T-helper 1 cell treated with Interleukin-12 subunit alpha and Interleukin-12 subunit beta and Interleukin-4 antibody, amounts not matched to agents 30 μg/mL and 1 μg/mL, for 36 hours (primary cell): ENCODE measurements around the gene CLCN4.

Experiments used
- H3K27ac Mint-ChIP-seq: one replicate; pipeline ENCODE4 v1.8.0; 2021; ENCODE audit warnings: mild to moderate bottlenecking, mixed read lengths
- H3K27me3 Mint-ChIP-seq: one replicate; pipeline ENCODE4 v1.8.0; 2021; ENCODE audit warnings: low read depth, mixed read lengths
- H3K36me3 Mint-ChIP-seq: one replicate; pipeline ENCODE4 v1.8.0; 2021; ENCODE audit warnings: low read depth, mixed read lengths
- H3K4me1 Mint-ChIP-seq: one replicate; pipeline ENCODE4 v1.8.0; 2021; ENCODE audit warnings: low read depth, mixed read lengths
- H3K4me3 Mint-ChIP-seq: one replicate; pipeline ENCODE4 v1.8.0; 2021; ENCODE audit warnings: mild to moderate bottlenecking, moderate library complexity, mixed read lengths
- H3K9me3 Mint-ChIP-seq: one replicate; pipeline ENCODE4 v1.8.0; 2021; ENCODE audit warnings: mixed read lengths

The CLCN4 gene

DNA sequence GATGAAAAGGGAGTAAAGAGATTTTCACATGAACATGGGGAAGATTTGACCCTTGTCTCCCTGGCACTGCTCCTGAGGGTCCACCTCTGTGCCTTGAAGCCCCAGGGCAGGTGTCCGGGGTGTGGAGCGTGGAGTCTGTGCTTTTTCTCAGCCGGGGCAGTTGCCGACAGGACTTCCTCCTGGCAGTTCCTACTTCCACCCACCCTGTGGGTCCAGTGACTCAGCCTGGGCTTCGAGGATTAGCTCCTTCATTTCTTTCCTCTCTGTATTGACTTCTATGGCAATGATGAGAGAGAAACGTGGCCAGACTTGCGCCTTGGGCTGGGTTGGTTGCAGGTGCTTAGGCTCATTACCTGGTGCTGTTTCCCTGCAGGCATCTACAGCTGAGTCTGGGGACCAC is 35.9 kb upstream of the CLCN4 start:
- H3K27me3 Mint-ChIP-seq: no peaks in the 10 kb centered on the region
- H3K4me1 Mint-ChIP-seq: peaks cover 4% of the 10 kb centered on the region
- peaks cover 18% of the 10 kb centered on the region for H3K36me3 Mint-ChIP-seq
- H3K9me3 Mint-ChIP-seq: no peaks in the 10 kb centered on the region
- no peak overlapping the region for H3K4me3 Mint-ChIP-seq
- no peak overlapping the region for H3K27ac Mint-ChIP-seq

DNA sequence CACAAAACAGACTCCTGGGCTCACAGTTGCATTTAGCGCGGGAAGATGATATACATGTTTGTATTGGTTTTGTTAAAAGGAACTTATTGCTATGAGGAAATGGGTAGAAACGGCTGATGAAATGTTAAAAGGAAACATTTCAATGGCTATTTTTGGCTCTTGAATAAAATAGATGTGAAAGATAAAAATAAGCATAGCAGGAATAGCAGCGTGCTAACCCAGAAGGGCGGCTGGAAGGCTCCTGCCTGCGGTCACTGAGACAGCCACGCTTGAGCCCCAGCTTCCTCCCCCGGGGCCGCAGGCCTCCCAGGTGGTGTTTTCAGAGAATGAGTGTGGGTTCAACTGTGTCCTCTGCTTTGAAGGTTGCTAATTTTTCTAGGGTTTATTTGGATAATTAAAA is 35.0 kb upstream of the CLCN4 start:
- peaks cover 4% of the 10 kb centered on the region for H3K4me1 Mint-ChIP-seq
- no peaks in the 10 kb centered on the region for H3K27me3 Mint-ChIP-seq
- H3K9me3 Mint-ChIP-seq: no peaks in the 10 kb centered on the region
- no peak overlapping the region for H3K27ac Mint-ChIP-seq
- peaks cover 18% of the 10 kb centered on the region for H3K36me3 Mint-ChIP-seq
- H3K4me3 Mint-ChIP-seq: no peak overlapping the region

DNA sequence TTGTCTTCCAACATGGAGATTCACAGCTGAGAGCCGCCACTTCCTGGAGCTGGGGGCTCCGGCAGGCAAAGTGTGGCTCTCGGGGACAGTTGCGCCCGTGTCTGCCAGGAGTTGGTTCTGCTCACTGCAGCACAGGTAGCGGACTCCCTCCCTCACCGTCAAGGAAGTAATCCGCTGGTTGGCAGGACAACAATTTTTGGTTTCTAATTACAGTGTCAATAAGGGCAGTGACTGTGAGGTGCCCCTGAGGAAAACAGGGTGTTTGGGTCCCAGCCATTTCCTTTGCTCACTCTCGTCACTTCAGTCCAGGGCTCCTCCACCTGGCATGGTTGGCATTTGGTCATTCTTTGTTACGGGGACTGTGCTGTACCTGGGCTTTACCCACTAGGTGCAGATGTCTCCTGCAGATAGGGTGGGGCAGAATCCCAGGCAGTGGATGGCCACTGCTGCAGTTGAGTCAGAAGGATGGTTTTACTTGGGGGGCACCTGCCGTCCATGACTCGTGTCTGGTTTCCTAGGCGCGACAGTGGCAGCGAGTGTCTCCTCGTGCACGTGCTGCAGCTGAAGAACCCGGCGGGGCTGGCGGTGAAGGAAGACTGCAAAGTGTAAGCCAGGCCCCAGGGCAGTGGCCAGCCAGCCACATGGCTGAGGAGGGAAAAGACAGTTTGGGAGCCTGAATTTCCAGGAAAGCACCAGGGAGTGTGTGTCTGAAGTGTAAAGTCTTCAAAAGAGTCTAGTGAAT is 32.1 kb upstream of the CLCN4 start:
- no peaks in the 10 kb centered on the region for H3K27me3 Mint-ChIP-seq
- H3K4me3 Mint-ChIP-seq: no peak overlapping the region
- H3K4me1 Mint-ChIP-seq: no peaks in the 10 kb centered on the region
- peaks cover 19% of the 10 kb centered on the region for H3K36me3 Mint-ChIP-seq
- H3K27ac Mint-ChIP-seq: no peak overlapping the region
- H3K9me3 Mint-ChIP-seq: no peaks in the 10 kb centered on the region

DNA sequence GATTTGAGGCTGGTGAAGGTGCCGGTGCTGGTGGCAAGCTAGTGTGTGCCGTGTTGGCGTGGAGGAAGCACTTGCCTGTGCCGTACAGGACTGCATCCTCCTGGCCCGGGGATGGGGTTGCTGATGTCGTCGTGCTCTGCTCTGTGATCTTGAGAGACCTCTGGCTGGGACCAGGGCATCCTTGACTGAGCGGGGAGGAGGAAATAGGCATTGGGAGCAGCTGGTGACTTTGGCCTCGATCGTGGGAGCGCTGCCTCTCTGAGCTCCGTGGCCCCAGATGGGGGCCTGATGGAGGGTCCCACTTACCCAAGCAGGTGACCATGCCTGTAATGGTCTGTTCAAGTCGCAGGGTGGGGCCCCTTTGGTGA is 31.5 kb upstream of the CLCN4 start:
- H3K36me3 Mint-ChIP-seq: peaks cover 18% of the 10 kb centered on the region
- H3K9me3 Mint-ChIP-seq: no peaks in the 10 kb centered on the region
- no peaks in the 10 kb centered on the region for H3K4me1 Mint-ChIP-seq
- H3K27me3 Mint-ChIP-seq: no peaks in the 10 kb centered on the region
- H3K27ac Mint-ChIP-seq: no peak overlapping the region
- H3K4me3 Mint-ChIP-seq: no peak overlapping the region

DNA sequence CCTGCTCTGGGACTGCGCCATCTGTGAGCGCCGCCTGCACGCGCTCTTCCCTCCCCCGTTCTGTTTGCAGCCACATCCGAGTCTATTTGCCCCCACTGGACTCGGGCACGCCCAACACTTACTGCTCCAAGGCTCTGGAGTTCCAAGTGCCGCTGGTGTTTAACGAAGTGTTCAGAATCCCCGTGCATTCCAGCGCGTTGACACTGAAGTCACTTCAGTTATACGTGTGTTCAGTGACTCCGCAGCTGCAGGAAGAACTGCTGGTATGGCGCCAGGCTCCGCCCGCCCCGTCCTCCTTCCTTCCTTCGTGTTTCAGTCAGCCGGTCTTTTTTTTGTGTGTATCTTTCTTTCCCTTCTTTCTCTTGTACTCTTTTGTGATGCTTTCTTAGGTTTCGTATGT is 30.7 kb upstream of the CLCN4 start:
- Mint-ChIP-seq H3K27me3 (no peaks in the 10 kb centered on the region), H3K27ac (no peak overlapping the region), H3K9me3 (no peaks in the 10 kb centered on the region), H3K4me3 (no peak overlapping the region), H3K36me3 (peaks cover 14% of the 10 kb centered on the region), H3K4me1 (no peaks in the 10 kb centered on the region)

DNA sequence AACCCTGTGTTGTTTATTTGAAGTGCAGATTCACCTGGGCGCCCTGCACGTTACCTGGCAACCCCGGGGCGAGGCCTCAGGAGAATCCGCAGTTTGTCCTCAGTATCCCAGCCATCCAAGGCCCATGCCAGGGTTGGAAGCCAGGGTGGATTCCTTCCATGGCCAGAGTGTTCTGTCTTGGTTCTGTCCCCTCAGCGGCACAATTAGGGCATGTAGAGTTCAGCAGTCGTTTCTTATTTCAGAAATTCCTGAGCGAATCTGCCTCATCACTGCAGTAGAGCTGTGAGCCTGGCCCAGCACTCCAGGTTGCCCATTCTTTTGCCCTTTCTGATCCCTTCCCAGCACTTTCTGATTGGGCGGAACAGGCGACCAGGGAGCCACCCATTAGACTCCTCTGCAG is 29.9 kb upstream of the CLCN4 start:
- Mint-ChIP-seq H3K27ac (no peak overlapping the region), H3K9me3 (no peaks in the 10 kb centered on the region), H3K4me1 (no peaks in the 10 kb centered on the region), H3K4me3 (no peak overlapping the region), H3K27me3 (no peaks in the 10 kb centered on the region), H3K36me3 (peaks cover 10% of the 10 kb centered on the region)

DNA sequence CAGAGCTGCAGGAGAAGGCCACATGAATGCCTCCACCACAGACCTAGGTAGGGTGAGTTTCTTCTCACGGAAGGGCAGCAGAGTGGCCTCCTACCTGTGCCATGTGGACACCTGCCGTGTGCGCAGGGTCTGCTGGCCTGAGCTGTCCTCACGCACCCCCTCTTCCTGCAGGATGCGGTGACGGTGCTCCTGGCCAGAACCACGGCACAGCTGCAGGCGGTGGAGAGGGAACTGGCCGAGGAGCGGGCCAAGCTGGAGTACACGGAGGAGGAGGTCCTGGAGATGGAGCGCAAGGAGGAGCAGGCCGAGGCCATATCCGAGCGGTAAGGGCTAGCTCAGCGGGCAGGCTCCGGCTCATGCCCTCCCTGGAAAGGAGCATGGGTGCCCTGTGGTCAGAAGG is 28.4 kb upstream of the CLCN4 start:
- no peak overlapping the region for H3K27ac Mint-ChIP-seq
- H3K27me3 Mint-ChIP-seq: no peaks in the 10 kb centered on the region
- peaks cover 10% of the 10 kb centered on the region for H3K36me3 Mint-ChIP-seq
- no peaks in the 10 kb centered on the region for H3K9me3 Mint-ChIP-seq
- no peaks in the 10 kb centered on the region for H3K4me1 Mint-ChIP-seq
- no peak overlapping the region for H3K4me3 Mint-ChIP-seq

DNA sequence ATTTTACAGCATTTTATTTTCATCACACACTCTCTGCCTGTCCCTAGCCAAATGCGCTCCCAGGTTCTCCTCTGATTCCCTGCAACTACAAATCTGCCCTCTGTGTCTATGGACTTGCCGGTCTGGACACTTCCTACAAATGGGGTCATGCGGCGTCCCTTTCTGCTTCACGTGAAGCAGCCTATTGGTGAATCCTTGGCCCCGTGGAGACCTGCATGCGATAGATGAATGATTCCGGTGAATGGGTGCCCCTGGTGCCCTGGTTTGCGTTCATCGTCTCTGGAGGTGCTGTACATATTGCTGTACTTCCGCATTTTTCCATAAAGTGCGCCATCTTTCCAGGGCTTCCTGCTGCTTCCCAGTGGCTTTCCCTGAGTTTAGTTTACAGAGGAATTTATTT is 27.5 kb upstream of the CLCN4 start:
- Mint-ChIP-seq H3K4me1 (no peaks in the 10 kb centered on the region), H3K27me3 (no peaks in the 10 kb centered on the region), H3K4me3 (no peak overlapping the region), H3K9me3 (no peaks in the 10 kb centered on the region), H3K27ac (no peak overlapping the region), H3K36me3 (peaks cover 16% of the 10 kb centered on the region)

DNA sequence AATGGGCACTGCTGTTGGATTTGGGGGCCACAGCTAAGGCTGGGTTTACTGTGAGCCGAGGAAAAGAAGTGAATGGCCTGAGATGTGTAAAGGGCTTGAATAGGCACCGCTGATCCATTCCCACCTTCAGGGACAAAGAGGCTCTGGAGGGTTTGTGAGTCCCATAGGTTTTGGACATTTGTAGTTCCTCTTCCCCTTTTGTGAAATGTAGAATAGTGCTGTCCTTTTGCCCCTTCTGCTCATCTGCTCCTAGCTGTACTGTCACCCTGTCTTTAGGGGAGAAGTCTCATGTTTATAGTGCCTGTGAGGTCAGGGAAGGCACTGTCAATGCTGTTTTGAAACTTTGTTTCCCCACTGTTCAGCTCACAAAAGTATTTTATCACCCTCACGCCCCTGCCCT is 26.4 kb upstream of the CLCN4 start:
- H3K9me3 Mint-ChIP-seq: no peaks in the 10 kb centered on the region
- H3K27me3 Mint-ChIP-seq: no peaks in the 10 kb centered on the region
- no peak overlapping the region for H3K27ac Mint-ChIP-seq
- H3K4me1 Mint-ChIP-seq: no peaks in the 10 kb centered on the region
- H3K4me3 Mint-ChIP-seq: no peak overlapping the region
- peaks cover 16% of the 10 kb centered on the region for H3K36me3 Mint-ChIP-seq

DNA sequence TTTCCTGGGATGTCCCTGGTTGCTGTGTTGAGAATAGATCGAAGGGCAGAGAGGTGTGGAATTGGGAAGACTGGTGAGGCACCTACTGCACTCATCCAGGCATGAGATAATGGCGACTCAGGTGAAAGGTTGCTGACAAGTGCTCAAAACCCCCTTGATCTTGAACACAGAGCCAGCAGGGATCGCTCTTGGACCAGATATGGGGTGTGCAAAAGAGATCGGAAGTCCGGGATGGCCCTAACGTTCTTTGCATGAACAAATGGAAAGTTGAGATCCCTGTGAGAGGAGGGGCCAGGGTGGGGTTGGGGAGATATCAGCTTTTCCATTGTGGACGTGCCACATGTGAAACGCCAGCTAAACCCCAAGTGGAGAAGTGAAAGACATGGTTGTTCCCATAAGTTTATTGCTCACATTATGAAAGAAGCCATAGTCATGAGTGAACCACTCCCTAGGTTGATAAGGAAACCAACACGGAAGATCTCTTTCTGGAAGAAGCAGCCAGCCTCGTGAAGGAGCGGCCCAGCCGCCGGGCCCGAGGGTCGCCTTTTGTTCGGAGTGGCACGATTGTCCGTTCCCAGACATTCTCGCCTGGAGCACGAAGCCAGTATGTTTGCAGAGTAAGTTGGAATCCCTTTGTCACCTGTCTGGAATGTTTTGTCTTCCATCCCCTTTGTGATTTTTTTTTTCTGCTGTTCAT is 22.6 kb upstream of the CLCN4 start:
- Mint-ChIP-seq H3K36me3 (peaks cover 12% of the 10 kb centered on the region), H3K4me3 (no peak overlapping the region), H3K9me3 (no peaks in the 10 kb centered on the region), H3K27ac (no peak overlapping the region), H3K27me3 (no peaks in the 10 kb centered on the region), H3K4me1 (no peaks in the 10 kb centered on the region)

DNA sequence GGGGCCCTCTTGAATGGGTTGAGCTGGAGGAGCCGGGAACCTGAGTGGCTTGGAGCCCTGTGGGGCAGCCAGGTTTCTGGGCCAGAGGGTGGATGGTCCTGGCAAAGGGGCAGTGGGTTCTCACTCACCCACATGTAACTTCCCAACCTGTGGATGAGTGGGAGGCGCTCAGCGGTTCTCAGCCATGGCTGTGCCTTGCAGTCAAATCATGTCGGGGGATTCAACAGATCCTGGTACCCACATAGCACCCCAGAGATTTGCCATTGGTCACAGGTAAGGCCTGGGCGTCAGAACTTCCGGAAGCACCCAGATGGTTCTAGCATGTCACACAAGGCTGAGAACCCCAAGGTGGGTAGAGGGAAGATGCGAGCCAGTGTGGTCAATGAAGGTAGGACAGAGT is 21.9 kb upstream of the CLCN4 start:
- Mint-ChIP-seq H3K27me3 (no peaks in the 10 kb centered on the region), H3K36me3 (peaks cover 11% of the 10 kb centered on the region), H3K9me3 (no peaks in the 10 kb centered on the region)

DNA sequence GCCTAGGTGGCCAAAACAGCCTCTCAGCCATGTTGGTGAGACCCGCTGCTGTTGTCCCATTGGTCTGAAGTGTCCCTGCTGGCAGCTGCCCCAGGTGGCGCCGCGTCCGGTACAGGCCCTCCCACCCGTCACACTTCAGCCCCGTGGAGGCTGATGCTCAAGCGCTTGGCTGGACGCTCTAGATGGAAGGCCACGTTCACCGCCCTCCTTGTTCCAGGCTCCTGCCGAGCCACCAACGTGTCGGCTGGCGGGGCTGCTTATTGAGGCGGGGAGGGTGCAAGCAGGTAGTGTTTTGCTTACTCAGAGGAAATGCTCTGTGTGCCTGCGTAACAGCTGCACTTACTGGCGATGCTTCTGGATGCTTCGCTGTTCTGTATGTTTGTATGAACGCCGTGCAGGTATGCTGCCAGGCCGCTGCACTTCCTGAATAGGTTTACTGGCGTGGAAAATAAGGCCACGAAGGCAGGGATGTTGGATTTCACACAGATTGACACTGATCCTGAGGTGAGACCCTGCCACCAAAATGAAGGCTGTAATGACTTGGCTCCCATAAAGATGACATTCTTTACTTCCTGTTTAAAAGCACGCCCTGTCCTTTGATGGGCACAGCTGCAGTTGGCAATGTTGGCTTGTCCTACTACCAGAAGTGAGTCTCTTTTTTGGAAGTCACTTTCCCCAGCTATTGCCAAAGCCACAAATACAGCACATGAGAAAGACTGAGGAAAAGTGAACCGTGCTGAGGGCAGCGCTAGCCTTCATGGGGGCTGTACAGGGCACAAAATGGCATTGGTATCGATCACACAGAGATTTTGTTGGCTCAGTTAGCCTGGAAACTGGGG is 21.0 kb upstream of the CLCN4 start:
- Mint-ChIP-seq H3K27ac (no peak overlapping the region), H3K27me3 (no peaks in the 10 kb centered on the region), H3K4me1 (no peaks in the 10 kb centered on the region), H3K9me3 (no peaks in the 10 kb centered on the region), H3K4me3 (no peak overlapping the region), H3K36me3 (peaks cover 14% of the 10 kb centered on the region)

More for the DNA sequence above, 21.9 kb upstream of the CLCN4 start:
- Mint-ChIP-seq H3K27ac (no peak overlapping the region), H3K4me1 (no peaks in the 10 kb centered on the region), H3K4me3 (no peak overlapping the region)

DNA sequence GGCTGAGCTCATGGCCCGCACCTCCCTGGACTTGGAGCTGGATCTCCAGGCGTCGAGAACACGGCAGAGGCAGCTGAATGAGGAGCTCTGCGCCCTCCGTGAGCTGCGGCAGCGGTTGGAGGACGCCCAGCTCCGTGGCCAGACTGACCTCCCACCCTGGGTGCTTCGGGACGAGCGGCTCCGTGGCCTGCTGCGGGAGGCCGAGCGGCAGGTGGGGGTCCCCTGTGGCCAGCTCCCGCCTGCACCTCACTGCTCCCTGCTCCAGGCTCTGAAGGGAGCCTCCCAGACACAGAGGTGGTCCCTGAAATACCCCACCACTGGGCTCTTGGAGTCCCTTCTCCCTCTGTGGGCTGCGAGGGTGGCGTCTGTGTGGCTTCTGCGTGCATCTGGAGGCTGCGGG is 18.0 kb upstream of the CLCN4 start:
- Mint-ChIP-seq H3K27me3 (no peaks in the 10 kb centered on the region), H3K4me3 (no peak overlapping the region), H3K9me3 (no peaks in the 10 kb centered on the region), H3K27ac (no peak overlapping the region), H3K4me1 (no peaks in the 10 kb centered on the region), H3K36me3 (peaks cover 15% of the 10 kb centered on the region)

DNA sequence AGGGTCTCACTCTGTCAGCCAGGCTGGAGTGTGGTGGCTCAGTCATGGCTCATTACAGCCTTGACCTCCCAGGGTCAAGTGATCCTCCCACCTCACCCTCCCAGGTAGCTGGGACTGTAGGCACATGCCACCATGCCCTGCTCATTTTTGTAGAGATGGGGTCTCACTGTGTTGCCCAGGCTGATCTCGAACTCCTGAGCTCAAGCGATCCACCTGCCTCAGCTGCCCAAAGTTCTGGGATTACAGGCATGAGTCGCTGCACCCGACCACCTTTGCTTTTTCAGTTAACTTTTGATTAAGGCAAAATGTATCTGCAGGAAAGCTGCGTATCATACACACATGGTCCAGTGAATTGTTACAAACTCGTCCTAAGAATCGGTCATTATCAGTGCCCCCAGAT is 16.5 kb upstream of the CLCN4 start:
- Mint-ChIP-seq H3K4me1 (no peaks in the 10 kb centered on the region), H3K27ac (no peak overlapping the region), H3K36me3 (peaks cover 12% of the 10 kb centered on the region), H3K27me3 (no peaks in the 10 kb centered on the region), H3K4me3 (no peak overlapping the region), H3K9me3 (no peaks in the 10 kb centered on the region)
